ENCODE measurements around the gene NBPF9. TPM values are rescaled to one million over a fixed set of nuclear protein-coding genes. Genes with fewer than 3 reads are reported as not detected.
"Not testable (repeated sequence)": the region's sequence is repeated elsewhere in the genome, so short reads cannot be mapped to it uniquely, and the experiment has no call there.

The NBPF9 gene, protein sequence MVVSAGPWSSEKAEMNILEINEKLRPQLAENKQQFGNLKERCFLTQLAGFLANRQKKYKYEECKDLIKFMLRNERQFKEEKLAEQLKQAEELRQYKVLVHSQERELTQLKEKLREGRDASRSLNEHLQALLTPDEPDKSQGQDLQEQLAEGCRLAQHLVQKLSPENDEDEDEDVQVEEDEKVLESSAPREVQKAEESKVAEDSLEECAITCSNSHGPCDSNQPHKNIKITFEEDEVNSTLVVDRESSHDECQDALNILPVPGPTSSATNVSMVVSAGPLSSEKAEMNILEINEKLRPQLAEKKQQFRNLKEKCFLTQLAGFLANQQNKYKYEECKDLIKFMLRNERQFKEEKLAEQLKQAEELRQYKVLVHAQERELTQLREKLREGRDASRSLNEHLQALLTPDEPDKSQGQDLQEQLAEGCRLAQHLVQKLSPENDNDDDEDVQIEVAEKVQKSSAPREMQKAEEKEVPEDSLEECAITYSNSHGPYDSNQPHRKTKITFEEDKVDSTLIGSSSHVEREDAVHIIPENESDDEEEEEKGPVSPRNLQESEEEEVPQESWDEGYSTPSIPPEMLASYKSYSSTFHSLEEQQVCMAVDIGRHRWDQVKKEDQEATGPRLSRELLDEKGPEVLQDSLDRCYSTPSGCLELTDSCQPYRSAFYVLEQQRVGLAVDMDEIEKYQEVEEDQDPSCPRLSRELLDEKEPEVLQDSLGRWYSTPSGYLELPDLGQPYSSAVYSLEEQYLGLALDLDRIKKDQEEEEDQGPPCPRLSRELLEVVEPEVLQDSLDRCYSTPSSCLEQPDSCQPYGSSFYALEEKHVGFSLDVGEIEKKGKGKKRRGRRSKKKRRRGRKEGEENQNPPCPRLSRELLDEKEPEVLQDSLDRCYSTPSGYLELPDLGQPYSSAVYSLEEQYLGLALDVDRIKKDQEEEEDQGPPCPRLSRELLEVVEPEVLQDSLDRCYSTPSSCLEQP (N-terminal part only)
- 4.1 TPM for total RNA-seq
- long read RNA-seq, partial matches to known transcripts = 1 of 4 reads
- long read RNA-seq, other reads (novel, unspliced or antisense) = 3 of 4 reads

DNA sequence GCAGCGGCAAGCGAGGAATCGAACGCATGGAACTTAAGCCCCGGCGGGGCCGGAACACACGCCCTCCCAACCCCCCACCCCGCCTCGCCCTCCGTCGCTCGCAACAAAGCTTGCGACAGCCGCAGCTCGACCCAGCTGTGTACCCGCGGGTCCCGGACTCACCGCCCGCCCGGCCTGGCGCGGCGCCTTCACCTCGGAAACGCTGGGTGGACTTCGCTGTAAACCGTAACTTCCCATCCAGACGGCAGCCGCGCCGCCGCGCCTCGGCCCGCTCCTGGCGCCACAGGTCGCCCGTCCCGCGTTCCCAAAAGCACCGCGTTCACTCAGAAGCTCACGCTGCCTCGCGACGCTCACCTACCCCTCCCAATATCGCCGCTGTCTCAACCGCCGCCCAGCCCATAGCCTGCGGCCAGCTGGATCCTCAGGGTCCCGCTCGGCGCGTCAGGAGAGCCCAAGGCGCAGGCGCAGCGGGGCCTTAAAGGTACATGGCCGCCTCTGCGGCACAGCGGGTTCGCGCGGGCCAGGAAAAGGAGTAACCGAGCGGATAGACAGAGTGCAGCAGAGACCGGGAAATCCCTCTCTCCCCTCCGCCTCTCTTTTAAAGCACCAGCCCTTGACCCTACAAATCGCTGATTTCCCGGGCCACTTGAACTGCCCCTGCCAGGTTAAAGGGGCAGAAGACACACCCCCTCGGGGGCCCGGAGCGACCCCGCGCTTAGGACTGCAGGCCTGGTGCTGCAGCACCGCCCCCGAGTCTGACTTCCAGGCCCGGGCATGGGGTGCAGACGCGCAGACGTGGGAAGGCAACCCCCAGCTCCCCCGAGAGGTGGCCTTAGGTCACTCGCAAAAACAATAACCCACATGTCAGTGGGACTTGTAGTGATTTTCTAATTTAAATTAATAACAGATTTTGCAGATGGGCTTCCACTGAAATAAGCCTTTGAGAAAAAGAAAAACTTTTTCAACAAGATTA, at the start of gene NBPF9:
Gene NBPF9 (minus strand): TSS at position 443 of the 973 bp plus-strand sequence. CDS start 21,412 bp downstream, outside the sequence.
- H3K9me3 ChIP-seq (replicated peaks); H3K4me1 ChIP-seq; intact Hi-C loops (cut with micrococcal nuclease); H3K36me3 ChIP-seq; H3K27me3 ChIP-seq (ENCODE audit: low read depth): not testable (repeated sequence)
- peak within 1 kb of the TSS; percentile 62 for H3K4me3 ChIP-seq
- peak within 1 kb of the TSS; percentile 66 for H3K27ac ChIP-seq (replicated peaks)
- DNase-seq = peak; percentile 70

DNA sequence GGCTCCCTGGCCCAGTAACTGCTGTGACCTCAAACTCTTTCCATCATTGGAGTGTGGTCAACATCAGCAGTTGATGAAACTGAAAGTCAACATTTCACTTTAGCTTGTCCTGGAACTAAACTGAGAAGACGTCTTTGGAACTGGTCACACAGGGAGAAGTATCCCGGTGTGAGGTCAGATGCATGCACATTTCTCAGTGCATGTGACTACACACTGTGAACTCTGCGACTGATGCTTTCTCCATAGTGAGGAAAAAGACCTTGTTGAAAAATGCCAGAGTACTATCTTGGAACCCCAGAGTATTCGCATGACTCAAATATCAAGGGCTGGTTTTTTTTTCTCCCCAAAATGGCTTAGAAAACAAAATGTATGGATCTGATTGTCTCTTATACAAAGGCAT, 46.6 kb upstream of the NBPF9 start:
- DNase-seq; H3K4me3 ChIP-seq; H3K27ac ChIP-seq (replicated peaks); intact Hi-C loops (cut with micrococcal nuclease); H3K4me1 ChIP-seq; H3K9me3 ChIP-seq (replicated peaks); H3K36me3 ChIP-seq; H3K27me3 ChIP-seq (ENCODE audit: low read depth): not testable (repeated sequence)

GRCh38 chr1:149137585-149137984, 34.2 kb upstream of the NBPF9 start:
- H3K27me3 ChIP-seq (ENCODE audit: low read depth); H3K36me3 ChIP-seq; H3K4me1 ChIP-seq; H3K4me3 ChIP-seq; intact Hi-C loops (cut with micrococcal nuclease); DNase-seq; H3K9me3 ChIP-seq (replicated peaks); H3K27ac ChIP-seq (replicated peaks): not testable (repeated sequence)

DNA sequence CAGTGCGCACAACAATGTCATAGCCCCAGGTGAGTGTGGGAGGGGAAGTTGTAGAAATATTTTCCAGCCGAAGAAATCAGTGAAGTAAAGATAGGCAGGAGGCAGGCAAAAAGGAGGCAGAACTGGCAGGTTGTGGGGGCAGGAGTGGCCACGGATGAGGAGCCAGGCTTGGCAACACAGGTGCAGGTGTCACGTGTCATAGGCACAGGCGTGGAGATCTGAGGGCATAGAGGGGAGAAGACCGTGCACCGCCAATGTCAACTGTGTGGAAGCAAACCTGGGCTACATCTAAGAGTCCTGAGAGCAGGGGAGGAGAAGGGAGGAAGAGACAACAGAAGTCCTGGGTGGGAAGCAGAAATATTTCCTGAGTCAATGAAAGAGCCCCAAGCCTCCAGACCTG, 27.6 kb upstream of the NBPF9 start:
- DNase-seq = not testable (repeated sequence)

GRCh38 chr1:149129245-149129644, 25.9 kb upstream of the NBPF9 start:
- H3K4me3 ChIP-seq; intact Hi-C loops (cut with micrococcal nuclease); H3K27me3 ChIP-seq (ENCODE audit: low read depth); H3K36me3 ChIP-seq; H3K4me1 ChIP-seq; H3K27ac ChIP-seq (replicated peaks); H3K9me3 ChIP-seq (replicated peaks); DNase-seq: not testable (repeated sequence)

More for the DNA sequence above, 27.6 kb upstream of the NBPF9 start:
- intact Hi-C loops (cut with micrococcal nuclease); H3K27ac ChIP-seq (replicated peaks); H3K9me3 ChIP-seq (replicated peaks); H3K4me3 ChIP-seq; H3K27me3 ChIP-seq (ENCODE audit: low read depth); H3K36me3 ChIP-seq; H3K4me1 ChIP-seq: not testable (repeated sequence)

DNA sequence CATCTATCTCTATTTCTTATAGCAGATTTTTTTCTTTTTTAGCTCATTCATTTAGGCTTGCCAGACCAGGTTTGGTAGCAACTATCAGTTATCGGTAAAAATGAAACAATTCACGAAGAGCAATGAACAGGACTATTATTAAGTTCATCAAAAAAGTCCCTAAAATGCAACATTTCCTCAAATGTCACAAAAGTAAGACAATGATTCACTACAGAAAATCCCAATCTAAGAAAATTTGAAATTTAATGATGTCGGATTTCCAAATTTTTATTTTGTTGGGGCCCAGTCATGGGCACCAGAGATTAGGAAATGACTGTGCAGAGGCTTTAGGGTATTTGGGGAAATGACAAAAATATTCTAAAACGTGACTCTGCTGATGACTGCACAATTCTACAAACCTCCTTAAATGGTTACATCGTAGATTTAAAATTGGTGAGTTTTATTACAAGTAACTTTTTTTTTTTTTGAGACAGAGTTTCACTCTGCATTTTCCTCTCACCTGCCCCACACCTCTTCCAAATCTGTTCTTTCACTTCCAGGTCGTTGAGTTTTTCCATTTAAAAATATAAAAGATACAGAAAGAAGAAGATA, 23.3 kb upstream of the NBPF9 start:
- intact Hi-C loops (cut with micrococcal nuclease); H3K36me3 ChIP-seq; H3K27me3 ChIP-seq (ENCODE audit: low read depth); DNase-seq; H3K9me3 ChIP-seq (replicated peaks); H3K27ac ChIP-seq (replicated peaks); H3K4me1 ChIP-seq; H3K4me3 ChIP-seq: not testable (repeated sequence)

DNA sequence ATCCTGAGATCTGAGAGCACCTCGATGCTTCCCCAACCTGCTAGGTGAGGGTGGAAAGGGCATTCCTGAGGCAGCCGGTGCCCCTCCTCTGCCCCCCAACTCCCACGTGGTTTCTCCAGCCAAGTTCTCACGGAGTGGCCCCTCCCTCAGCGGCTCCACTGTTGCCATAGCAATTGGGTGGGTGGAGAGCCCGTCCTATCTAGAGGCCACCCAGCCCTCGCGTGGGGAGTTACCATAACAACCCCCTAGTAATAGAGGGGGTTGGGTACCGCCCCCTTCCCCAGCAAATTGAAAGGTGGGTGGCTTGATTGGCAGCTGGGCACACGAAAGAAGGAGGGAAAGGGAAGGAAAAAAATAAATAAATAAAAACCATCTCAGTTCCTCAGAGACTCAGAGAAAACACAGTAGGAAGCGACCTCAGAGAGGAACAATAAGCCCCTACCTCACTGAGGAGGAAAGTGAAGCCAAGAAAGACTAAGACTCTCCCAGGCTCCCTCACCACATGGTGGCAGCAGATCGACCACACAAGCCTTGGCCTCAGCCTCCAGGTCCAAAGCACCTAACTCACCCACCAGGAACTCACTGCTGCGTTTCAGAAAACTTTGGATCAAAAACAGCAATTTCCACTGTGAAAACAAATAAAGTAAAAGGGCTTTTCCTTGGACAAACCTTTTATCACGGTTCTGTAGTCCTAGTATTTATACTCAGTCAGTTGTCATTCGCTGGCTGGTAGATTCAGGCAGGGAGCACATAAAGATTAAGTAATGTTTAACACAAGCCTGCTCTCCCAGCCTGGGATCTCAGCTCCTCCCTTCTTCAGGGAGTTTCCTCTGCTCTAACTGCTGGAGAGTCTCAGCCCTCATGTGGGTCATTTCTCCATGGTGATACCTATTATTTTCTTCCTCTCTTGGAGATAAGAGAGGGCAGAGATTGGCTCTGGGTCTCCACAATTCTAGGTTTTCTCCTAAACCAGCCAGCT, 20.9 kb upstream of the NBPF9 start:
- H3K36me3 ChIP-seq; H3K27ac ChIP-seq (replicated peaks); H3K27me3 ChIP-seq (ENCODE audit: low read depth); DNase-seq; intact Hi-C loops (cut with micrococcal nuclease); H3K9me3 ChIP-seq (replicated peaks); H3K4me1 ChIP-seq: not testable (repeated sequence)
- peak overlapping the region; percentile 23 for H3K4me3 ChIP-seq

GRCh38 chr1:149112828-149113227, 9.5 kb upstream of the NBPF9 start:
- H3K27me3 ChIP-seq (ENCODE audit: low read depth); H3K9me3 ChIP-seq (replicated peaks); H3K27ac ChIP-seq (replicated peaks); H3K36me3 ChIP-seq; DNase-seq; H3K4me1 ChIP-seq; intact Hi-C loops (cut with micrococcal nuclease); H3K4me3 ChIP-seq: not testable (repeated sequence)

- intact Hi-C loops (cut with micrococcal nuclease); H3K4me3 ChIP-seq; H3K27ac ChIP-seq (replicated peaks); H3K4me1 ChIP-seq; H3K27me3 ChIP-seq (ENCODE audit: low read depth); H3K36me3 ChIP-seq; H3K9me3 ChIP-seq (replicated peaks); DNase-seq: not testable (repeated sequence)
These were observed 7.0 kb upstream of the NBPF9 start for GRCh38 chr1:149110343-149110742.

DNA sequence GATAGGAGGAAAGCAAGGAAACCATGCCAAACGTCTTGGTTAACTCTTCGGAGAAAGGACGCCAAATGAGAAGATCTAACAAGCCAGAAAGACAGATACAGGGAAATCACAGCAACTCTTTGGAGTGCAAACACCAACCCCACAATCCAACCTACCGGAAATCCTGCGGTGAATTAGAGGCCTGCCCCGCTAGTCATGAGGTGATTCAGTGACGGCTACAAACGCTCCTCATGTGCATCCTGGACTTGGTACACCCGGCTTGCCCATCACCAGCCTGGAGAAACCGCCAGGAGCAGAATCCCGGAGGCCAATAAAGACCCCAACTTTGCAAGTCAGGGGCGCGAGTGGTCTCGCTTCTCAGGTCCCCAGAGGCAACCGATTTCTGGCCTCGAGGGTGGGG, 777 bp downstream of the NBPF9 start:
- H3K36me3 ChIP-seq; H3K9me3 ChIP-seq (replicated peaks); H3K27ac ChIP-seq (replicated peaks); H3K4me1 ChIP-seq; DNase-seq; intact Hi-C loops (cut with micrococcal nuclease); H3K27me3 ChIP-seq (ENCODE audit: low read depth): not testable (repeated sequence)
- peak overlapping the region; percentile 62 for H3K4me3 ChIP-seq

DNA sequence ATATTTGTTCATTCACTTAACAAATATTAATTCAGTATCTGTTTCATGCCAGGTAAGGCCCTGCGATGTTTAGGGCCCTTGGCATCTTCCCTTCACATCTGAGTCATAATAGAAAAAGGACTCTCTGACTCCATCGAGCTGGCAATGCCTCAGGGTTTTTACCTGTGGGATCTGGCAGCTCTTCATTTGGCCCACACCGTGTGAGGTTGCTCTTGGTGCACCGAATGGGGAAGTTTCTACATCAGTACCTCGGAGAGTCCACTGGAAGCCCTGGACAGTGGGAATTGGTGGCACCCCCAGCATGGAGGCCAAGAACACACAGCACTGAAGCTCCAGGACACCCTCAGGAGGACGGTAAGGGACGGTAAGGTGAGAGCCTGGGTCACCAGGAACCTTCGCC, 5.1 kb downstream of the NBPF9 start:
- intact Hi-C loops (cut with micrococcal nuclease); H3K36me3 ChIP-seq; H3K4me3 ChIP-seq; DNase-seq; H3K27me3 ChIP-seq (ENCODE audit: low read depth); H3K9me3 ChIP-seq (replicated peaks); H3K4me1 ChIP-seq; H3K27ac ChIP-seq (replicated peaks): not testable (repeated sequence)

DNA sequence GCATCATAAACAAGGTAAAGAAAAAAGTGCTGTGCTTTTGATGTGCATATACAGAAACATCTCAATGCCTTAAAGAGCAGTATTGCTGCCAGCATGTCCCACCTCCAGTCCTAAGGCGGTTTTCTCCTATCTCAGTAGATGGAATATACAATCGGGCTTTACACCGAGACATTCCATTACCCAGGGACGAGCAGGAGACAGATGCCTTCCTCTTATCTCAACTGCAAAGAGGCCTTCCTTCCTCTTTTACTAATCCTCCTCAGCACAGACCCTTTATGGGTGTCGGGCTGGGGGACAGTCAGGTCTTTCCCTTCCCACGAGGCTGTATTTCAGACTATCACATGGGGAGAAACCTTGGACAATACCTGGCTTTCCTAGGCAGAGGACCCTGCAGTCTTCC, 10.2 kb downstream of the NBPF9 start:
- DNase-seq; H3K36me3 ChIP-seq; intact Hi-C loops (cut with micrococcal nuclease); H3K27ac ChIP-seq (replicated peaks); H3K27me3 ChIP-seq (ENCODE audit: low read depth); H3K4me3 ChIP-seq; H3K4me1 ChIP-seq; H3K9me3 ChIP-seq (replicated peaks): not testable (repeated sequence)

Data from left ventricle myocardium inferior (tissue), 1 donor.